T-helper 2 cell treated with Interferon-gamma antibody and Interleukin-4, amounts not matched to agents 5 μg/mL and 100 μg/mL, for 36 hours (primary cell): ENCODE data around the gene PLPPR3.

Experiments
- DNase-seq: peaks from one replicate; pipeline ENCODE4 v3.0.0; 2021; ENCODE audit warnings: low spot score
- H3K27ac Mint-ChIP-seq: one replicate; pipeline ENCODE4 v1.8.0; 2021; ENCODE audit warnings: mild to moderate bottlenecking, mixed read lengths
- H3K27me3 Mint-ChIP-seq: one replicate; pipeline ENCODE4 v1.8.0; 2021; ENCODE audit warnings: low read depth, mixed read lengths
- H3K36me3 Mint-ChIP-seq: one replicate; pipeline ENCODE4 v1.8.0; 2021; ENCODE audit warnings: low read depth, mixed read lengths
- H3K4me1 Mint-ChIP-seq: one replicate; pipeline ENCODE4 v1.8.0; 2021; ENCODE audit warnings: low read depth, mixed read lengths
- H3K4me3 Mint-ChIP-seq: one replicate; pipeline ENCODE4 v1.8.0; 2022; ENCODE audit warnings: mild to moderate bottlenecking, moderate library complexity, mixed read lengths
- H3K9me3 Mint-ChIP-seq: one replicate; pipeline ENCODE4 v1.8.0; 2021; ENCODE audit warnings: mixed read lengths

PLPPR3 gene

GRCh38 chr19:821825-822503, at the start of gene PLPPR3:
PLPPR3 (minus strand) TSS chr19:821955; CDS start chr19:821559, 396 bp downstream.
- Mint-ChIP-seq H3K4me1 (no peaks in the 10 kb centered on the region), H3K27ac (no peak within 1 kb of the TSS), H3K27me3 (peaks cover 28% of the 10 kb centered on the region), H3K9me3 (peaks cover 1% of the 10 kb centered on the region), H3K4me3 (no peak within 1 kb of the TSS), H3K36me3 (peaks cover under 1% of the 10 kb centered on the region)
- DNase-seq: no peak

GRCh38 chr19:870963-871401, 49.2 kb upstream of the PLPPR3 start:
- Mint-ChIP-seq H3K4me3 (no peak overlapping the region), H3K36me3 (peaks cover 19% of the 10 kb centered on the region), H3K27ac (no peak overlapping the region), H3K27me3 (no peaks in the 10 kb centered on the region), H3K4me1 (peaks cover 5% of the 10 kb centered on the region), H3K9me3 (no peaks in the 10 kb centered on the region)
- no peak for DNase-seq

GRCh38 chr19:870314-870713, 48.6 kb upstream of the PLPPR3 start:
- H3K4me3 Mint-ChIP-seq: peak overlapping the region; percentile 22
- H3K27ac Mint-ChIP-seq: peak overlapping the region; percentile 68
- peaks cover 5% of the 10 kb centered on the region for H3K4me1 Mint-ChIP-seq

DNA sequence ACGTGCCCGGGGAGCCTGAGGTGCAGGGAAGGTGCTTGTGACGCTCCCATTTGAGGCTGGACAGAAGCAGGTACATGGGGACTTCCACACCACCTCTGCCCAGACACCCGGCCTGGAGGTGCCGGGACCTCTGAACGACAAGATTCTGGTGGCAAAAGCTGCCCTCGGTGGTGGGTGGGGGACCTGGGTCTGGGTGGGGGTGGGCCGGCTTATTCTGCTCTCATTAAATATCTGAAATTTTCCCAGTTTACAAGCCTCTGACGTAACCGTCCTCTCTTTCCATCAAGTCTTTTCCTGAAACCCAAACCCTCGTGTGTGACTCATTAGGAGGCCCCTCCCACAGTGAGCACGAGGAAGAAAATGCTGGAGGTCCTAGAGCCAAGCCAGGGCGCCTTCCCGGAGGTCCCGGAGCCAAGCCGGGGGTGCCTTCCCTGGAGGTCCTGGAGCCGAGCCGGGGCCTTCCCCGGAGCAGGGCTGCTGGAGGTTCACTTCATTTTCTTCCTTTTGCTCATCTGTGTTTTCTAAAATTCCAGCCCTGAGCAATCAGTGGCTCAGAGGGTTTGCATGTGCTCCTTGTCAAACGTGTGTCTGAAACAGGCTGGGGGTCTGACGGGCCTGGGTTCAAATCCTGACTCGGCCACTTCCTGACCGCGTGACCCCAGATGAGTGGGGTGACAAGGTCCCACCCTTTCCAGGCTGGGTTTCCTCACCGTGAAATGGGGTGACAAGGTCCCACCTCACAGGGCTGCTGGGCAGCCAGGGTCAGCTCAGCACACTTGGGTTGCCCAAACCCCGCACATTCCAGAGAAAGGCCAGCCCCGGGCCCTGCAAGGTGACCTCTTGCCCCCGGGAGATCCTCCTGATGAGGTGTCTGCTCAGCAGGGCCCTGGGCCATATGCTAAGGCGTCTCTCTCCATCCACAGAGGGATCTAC, 47.8 kb upstream of the PLPPR3 start:
- Mint-ChIP-seq H3K27me3 (no peaks in the 10 kb centered on the region), H3K4me1 (peaks cover 5% of the 10 kb centered on the region), H3K9me3 (no peaks in the 10 kb centered on the region), H3K27ac (no peak overlapping the region), H3K4me3 (no peak overlapping the region), H3K36me3 (peaks cover 21% of the 10 kb centered on the region)
- no peak for DNase-seq

More at GRCh38 chr19:870314-870713, 48.6 kb upstream of the PLPPR3 start:
- H3K27me3 Mint-ChIP-seq: no peaks in the 10 kb centered on the region
- peaks cover 21% of the 10 kb centered on the region for H3K36me3 Mint-ChIP-seq
- no peaks in the 10 kb centered on the region for H3K9me3 Mint-ChIP-seq
- no peak for DNase-seq

GRCh38 chr19:868458-869244, 46.9 kb upstream of the PLPPR3 start:
- Mint-ChIP-seq H3K4me3 (no peak overlapping the region), H3K36me3 (peaks cover 21% of the 10 kb centered on the region), H3K27me3 (no peaks in the 10 kb centered on the region), H3K4me1 (peaks cover 8% of the 10 kb centered on the region), H3K9me3 (no peaks in the 10 kb centered on the region), H3K27ac (peak overlapping the region; percentile 15)
- no peak for DNase-seq

GRCh38 chr19:867855-868457, 46.2 kb upstream of the PLPPR3 start:
- Mint-ChIP-seq H3K4me1 (peaks cover 11% of the 10 kb centered on the region), H3K36me3 (peaks cover 19% of the 10 kb centered on the region), H3K9me3 (no peaks in the 10 kb centered on the region), H3K27me3 (no peaks in the 10 kb centered on the region), H3K4me3 (no peak overlapping the region), H3K27ac (no peak overlapping the region)
- DNase-seq: no peak

DNA sequence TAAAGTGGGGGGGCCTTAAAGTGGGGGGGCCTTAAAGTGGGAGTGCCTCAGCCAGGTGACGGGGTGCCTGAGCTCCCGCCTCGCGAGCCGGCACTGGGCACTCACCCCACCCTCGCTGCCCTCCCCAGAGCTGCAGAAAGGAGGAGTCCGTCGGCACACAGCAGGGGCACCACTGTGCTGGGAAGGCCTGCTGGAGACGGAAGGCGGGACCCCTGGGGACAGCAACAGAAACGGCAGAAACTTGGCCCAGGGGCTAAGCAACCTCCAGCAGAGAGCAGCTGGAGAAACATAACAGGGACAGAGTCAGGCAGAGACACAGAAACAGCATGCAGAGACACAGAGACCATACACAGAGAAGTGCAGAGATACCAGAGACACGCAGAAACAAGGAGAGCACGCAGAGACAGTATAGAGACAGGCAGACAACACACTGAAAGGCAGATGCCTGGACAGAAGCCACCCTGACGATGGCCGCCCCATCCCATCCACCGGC, 45.6 kb upstream of the PLPPR3 start:
- DNase-seq: no peak
- Mint-ChIP-seq H3K4me3 (no peak overlapping the region), H3K27me3 (no peaks in the 10 kb centered on the region), H3K36me3 (peaks cover 16% of the 10 kb centered on the region), H3K27ac (no peak overlapping the region), H3K9me3 (no peaks in the 10 kb centered on the region), H3K4me1 (peaks cover 11% of the 10 kb centered on the region)

- H3K4me1 Mint-ChIP-seq: peaks cover 10% of the 10 kb centered on the region
- H3K27ac Mint-ChIP-seq: no peak overlapping the region
Observed at GRCh38 chr19:866769-867300, 45.1 kb upstream of the PLPPR3 start.

GRCh38 chr19:863315-863620, 41.5 kb upstream of the PLPPR3 start:
- H3K27ac Mint-ChIP-seq: peak overlapping the region; percentile 82

More at GRCh38 chr19:866769-867300, 45.1 kb upstream of the PLPPR3 start:
- Mint-ChIP-seq H3K36me3 (peaks cover 16% of the 10 kb centered on the region), H3K4me3 (no peak overlapping the region), H3K27me3 (no peaks in the 10 kb centered on the region), H3K9me3 (no peaks in the 10 kb centered on the region)
- no peak for DNase-seq

GRCh38 chr19:862581-863314, 41.0 kb upstream of the PLPPR3 start:
- peaks cover 10% of the 10 kb centered on the region for H3K4me1 Mint-ChIP-seq
- peaks cover 10% of the 10 kb centered on the region for H3K27me3 Mint-ChIP-seq
- peak; percentile 69 for DNase-seq
- H3K4me3 Mint-ChIP-seq: peak overlapping the region; percentile 74
- H3K36me3 Mint-ChIP-seq: peaks cover 6% of the 10 kb centered on the region
- H3K9me3 Mint-ChIP-seq: no peaks in the 10 kb centered on the region
- peak overlapping the region; percentile 82 for H3K27ac Mint-ChIP-seq

More at GRCh38 chr19:863315-863620, 41.5 kb upstream of the PLPPR3 start:
- peaks cover 6% of the 10 kb centered on the region for H3K36me3 Mint-ChIP-seq
- H3K4me3 Mint-ChIP-seq: peak overlapping the region; percentile 74
- no peaks in the 10 kb centered on the region for H3K9me3 Mint-ChIP-seq
- H3K27me3 Mint-ChIP-seq: peaks cover 10% of the 10 kb centered on the region
- peaks cover 10% of the 10 kb centered on the region for H3K4me1 Mint-ChIP-seq
- no peak for DNase-seq

DNA sequence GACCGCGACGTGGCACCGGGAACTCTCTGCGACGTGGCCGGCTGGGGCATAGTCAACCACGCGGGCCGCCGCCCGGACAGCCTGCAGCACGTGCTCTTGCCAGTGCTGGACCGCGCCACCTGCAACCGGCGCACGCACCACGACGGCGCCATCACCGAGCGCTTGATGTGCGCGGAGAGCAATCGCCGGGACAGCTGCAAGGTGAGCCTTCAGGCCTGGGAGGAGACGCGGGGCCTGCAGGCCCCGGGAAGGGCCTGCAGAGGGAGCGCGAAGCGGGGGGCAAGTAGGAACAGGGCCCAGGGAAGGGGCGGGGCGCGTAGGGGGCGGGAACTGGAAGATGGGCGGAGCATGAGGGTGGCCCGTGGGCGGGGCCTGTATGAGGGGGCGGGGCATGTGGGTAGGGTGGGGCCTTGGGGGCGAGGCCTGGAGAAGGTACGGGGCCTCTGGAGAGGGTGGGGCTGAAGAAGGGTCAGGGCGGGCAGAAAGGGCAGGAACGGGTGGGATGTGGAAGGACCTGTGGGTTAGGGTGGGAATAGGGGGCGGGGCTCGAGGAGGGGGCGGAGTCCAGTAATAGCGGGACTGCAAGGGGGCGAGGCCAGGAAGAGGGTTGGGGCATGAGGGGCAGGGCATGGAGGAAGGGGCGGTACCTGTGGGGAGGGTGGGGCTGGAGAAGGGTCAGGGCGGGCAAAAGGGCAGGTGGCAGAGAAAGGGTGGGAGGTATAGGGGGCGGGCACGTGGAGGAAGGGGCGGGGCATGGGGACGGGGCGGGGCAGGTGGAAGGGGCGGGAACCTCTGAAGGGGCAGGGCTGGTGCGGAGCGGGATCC, 40.2 kb upstream of the PLPPR3 start:
- peaks cover 2% of the 10 kb centered on the region for H3K36me3 Mint-ChIP-seq

GRCh38 chr19:861141-861755, 39.5 kb upstream of the PLPPR3 start:
- Mint-ChIP-seq H3K9me3 (no peaks in the 10 kb centered on the region), H3K4me1 (peaks cover 11% of the 10 kb centered on the region), H3K4me3 (no peak overlapping the region), H3K27me3 (peaks cover 12% of the 10 kb centered on the region), H3K36me3 (peaks cover 2% of the 10 kb centered on the region), H3K27ac (no peak overlapping the region)
- DNase-seq: no peak

More for the DNA sequence above, 40.2 kb upstream of the PLPPR3 start:
- H3K4me3 Mint-ChIP-seq: peak overlapping the region; percentile 66
- DNase-seq: peak; percentile 48
- no peaks in the 10 kb centered on the region for H3K9me3 Mint-ChIP-seq
- H3K27me3 Mint-ChIP-seq: peaks cover 12% of the 10 kb centered on the region
- peaks cover 11% of the 10 kb centered on the region for H3K4me1 Mint-ChIP-seq
- H3K27ac Mint-ChIP-seq: peak overlapping the region; percentile 73
